ENCODE measurements around the gene OTUD7B. TPM values are rescaled to one million over a fixed set of nuclear protein-coding genes. Genes with fewer than 3 reads are reported as not detected.
"Not testable (repeated sequence)": the region's sequence is repeated elsewhere in the genome, so short reads cannot be mapped to it uniquely, and the experiment has no call there.

Gene OTUD7B
- 12.4 TPM for polyA plus RNA-seq (2013, experiment 1 of 2; ENCODE audit: insufficient read length)
- 12.2 TPM for polyA plus RNA-seq (2013, experiment 2 of 2; ENCODE audit: insufficient read length)

GRCh38 chr1:150010393-150011115 lies at the start of gene OTUD7B:
Gene OTUD7B (minus strand): TSS chr1:150010726. CDS start chr1:149977510, 33,216 bp downstream.
- peak; percentile 91 for DNase-seq

GRCh38 chr1:150060260-150060659 lies 49.7 kb upstream of the OTUD7B start:
- DNase-seq: no peak

GRCh38 chr1:150056407-150056806 lies 45.9 kb upstream of the OTUD7B start:
- no peak for DNase-seq

- not testable (repeated sequence) for DNase-seq
These were observed 45.0 kb upstream of the OTUD7B start for GRCh38 chr1:150055507-150055906.

- DNase-seq: no peak
These were observed 43.4 kb upstream of the OTUD7B start for GRCh38 chr1:150053926-150054325.

- not testable (repeated sequence) for DNase-seq
These were observed 41.4 kb upstream of the OTUD7B start for GRCh38 chr1:150051905-150052412.

- no peak for DNase-seq
These were observed 40.5 kb upstream of the OTUD7B start for GRCh38 chr1:150051089-150051373.

- no peak for DNase-seq
These were observed 39.4 kb upstream of the OTUD7B start for GRCh38 chr1:150049926-150050325.

GRCh38 chr1:150034336-150034735 lies 23.8 kb upstream of the OTUD7B start:
- no peak for DNase-seq

- no peak for DNase-seq
These were observed 17.8 kb upstream of the OTUD7B start for GRCh38 chr1:150028322-150028721.

GRCh38 chr1:150024156-150024555 lies 13.6 kb upstream of the OTUD7B start:
- no peak for DNase-seq

- DNase-seq: no peak
These were observed 11.8 kb upstream of the OTUD7B start for GRCh38 chr1:150022357-150022756.

- no peak for DNase-seq
These were observed 10.7 kb upstream of the OTUD7B start for GRCh38 chr1:150021191-150021694.

GRCh38 chr1:150020711-150021110 lies 10.2 kb upstream of the OTUD7B start:
- no peak for DNase-seq

GRCh38 chr1:150018165-150018564 lies 7.6 kb upstream of the OTUD7B start:
- no peak for DNase-seq

GRCh38 chr1:150017206-150017750 lies 6.8 kb upstream of the OTUD7B start:
- DNase-seq: no peak

- DNase-seq: no peak
These were observed 5.2 kb upstream of the OTUD7B start for GRCh38 chr1:150015651-150016131.

- DNase-seq: no peak
These were observed 2.1 kb upstream of the OTUD7B start for GRCh38 chr1:150012611-150013010.

GRCh38 chr1:150009604-150010392 lies 728 bp downstream of the OTUD7B start:
- peak; percentile 57 for DNase-seq

GRCh38 chr1:150008699-150009098 lies 1.8 kb downstream of the OTUD7B start:
- DNase-seq: no peak

GRCh38 chr1:150006881-150007421 lies 3.6 kb downstream of the OTUD7B start:
- peak; percentile 16 for DNase-seq

GRCh38 chr1:150005606-150006005 lies 4.9 kb downstream of the OTUD7B start:
- no peak for DNase-seq

GRCh38 chr1:150003801-150004200 lies 6.7 kb downstream of the OTUD7B start:
- no peak for DNase-seq

All from fibroblast of skin of scalp (primary cell).